Trophoblast cell (in vitro differentiated cells and primary cell): ENCODE results near the gene MYL9.

ENCODE experiments used
- DNase-seq, 2 donors: peaks; one replicate each; pipeline ENCODE4 v3.0.0-alpha.2; 2016
- H2AFZ ChIP-seq: 2 replicates; pipeline ENCODE4 v1.6.1; 2013; ENCODE audit warnings: low read length, moderate library complexity, mild to moderate bottlenecking; ENCODE audit not compliant: insufficient read depth, poor library complexity
- H2AK5ac ChIP-seq: 2 replicates; pipeline ENCODE4 v1.6.1; 2013; ENCODE audit warnings: mild to moderate bottlenecking, low read length
- H2BK120ac ChIP-seq: 2 replicates; pipeline ENCODE4 v1.6.1; 2013; ENCODE audit warnings: low read length, mild to moderate bottlenecking, moderate library complexity; ENCODE audit not compliant: insufficient read depth, poor library complexity
- H2BK12ac ChIP-seq: 2 replicates; pipeline ENCODE4 v1.6.1; 2013; ENCODE audit warnings: mild to moderate bottlenecking, low read length, moderate library complexity
- H2BK5ac ChIP-seq: 2 replicates; pipeline ENCODE4 v1.6.1; 2013; ENCODE audit warnings: low read length, low read depth, moderate library complexity, mild to moderate bottlenecking; ENCODE audit not compliant: poor library complexity
- H3K14ac ChIP-seq: 2 replicates; pipeline ENCODE4 v1.6.1; 2013; ENCODE audit warnings: mild to moderate bottlenecking, low read length
- H3K18ac ChIP-seq: 2 replicates; pipeline ENCODE4 v1.6.1; 2013; ENCODE audit warnings: mild to moderate bottlenecking, low read length
- H3K23ac ChIP-seq: 2 replicates; pipeline ENCODE4 v1.6.1; 2013; ENCODE audit warnings: low read length
- H3K27ac ChIP-seq: 2 replicates; pipeline ENCODE4 v1.5.1; 2013; ENCODE audit warnings: low read depth, mild to moderate bottlenecking, inconsistent platforms, low read length, moderate library complexity
- H3K27me3 ChIP-seq: 2 replicates; pipeline ENCODE4 v1.6.1; 2013; ENCODE audit warnings: inconsistent platforms, mild to moderate bottlenecking, low read length, moderate library complexity; ENCODE audit not compliant: insufficient read depth
- H3K36me3 ChIP-seq, 2 experiments: 1 replicate in 1 of 2; 2 replicates in 1 of 2; pipeline ENCODE4 v1.6.1; 2013; ENCODE audit warnings: low read length in 2 of 2, mild to moderate bottlenecking in 2 of 2, moderate library complexity in 1 of 2; ENCODE audit not compliant: insufficient read depth in 2 of 2, control insufficient read depth in 1 of 2
- H3K4ac ChIP-seq: 2 replicates; pipeline ENCODE4 v1.6.1; 2013; ENCODE audit warnings: low read depth, mild to moderate bottlenecking, low read length, moderate library complexity
- H3K4me1 ChIP-seq, 2 experiments: 1 replicate in 1 of 2; 2 replicates in 1 of 2; pipeline ENCODE4 v1.6.1; 2013; ENCODE audit warnings: low read length in 2 of 2, mild to moderate bottlenecking in 2 of 2, moderate library complexity in 1 of 2; ENCODE audit not compliant: insufficient read depth in 2 of 2, control insufficient read depth in 1 of 2
- H3K4me2 ChIP-seq: 2 replicates; pipeline ENCODE4 v1.6.1; 2013; ENCODE audit warnings: inconsistent platforms, mild to moderate bottlenecking, low read length, moderate library complexity
- H3K4me3 ChIP-seq: 2 replicates; pipeline ENCODE4 v1.5.1; 2013; ENCODE audit warnings: mild to moderate bottlenecking, low read depth, low read length, inconsistent platforms
- H3K79me1 ChIP-seq: one replicate; pipeline ENCODE4 v1.6.1; 2013; ENCODE audit warnings: low read length
- H3K79me2 ChIP-seq: 2 replicates; pipeline ENCODE4 v1.6.1; 2013; ENCODE audit warnings: low read length, mild to moderate bottlenecking; ENCODE audit not compliant: control insufficient read depth, insufficient read depth, poor library complexity
- H3K9ac ChIP-seq: 2 replicates; pipeline ENCODE4 v1.6.1; 2013; ENCODE audit warnings: mild to moderate bottlenecking, low read length
- H3K9me3 ChIP-seq: 2 replicates; pipeline ENCODE4 v1.6.1; 2013; ENCODE audit warnings: low read depth, mild to moderate bottlenecking, control low read depth, inconsistent platforms, low read length; ENCODE audit not compliant: insufficient read depth
- H4K12ac ChIP-seq: 2 replicates; pipeline ENCODE4 v1.6.1; 2013; ENCODE audit warnings: low read depth, mild to moderate bottlenecking, low read length, moderate library complexity
- H4K8ac ChIP-seq: 2 replicates; pipeline ENCODE4 v1.6.1; 2013; ENCODE audit warnings: low read depth, mild to moderate bottlenecking, low read length, moderate library complexity
- H4K91ac ChIP-seq: one replicate; pipeline ENCODE4 v1.6.1; 2013; ENCODE audit warnings: low read depth, mild to moderate bottlenecking, low read length, moderate library complexity
- WGBS: extraction: QIAGEN DNeasy Blood & Tissue Kit; methylation state at CpG from one replicate; pipeline ENCODE4 v1.1.7; 2013; ENCODE audit warnings: missing lambda C conversion rate; ENCODE audit not compliant: insufficient read length, insufficient coverage; ENCODE audit errors: extremely low coverage; 5-methylcytosine and 5-hydroxymethylcytosine counted together

The MYL9 gene

GRCh38 chr20:36527331-36528125 is 13.8 kb upstream of the MYL9 start:
- WGBS: no CpG with 5 or more reads among the region's 32 CpGs
- Histone ChIP-seq H3K14ac (no peak overlapping the region), H4K91ac (no peak overlapping the region), H3K27ac (no peak overlapping the region), H3K4me1 (no peaks in the 10 kb centered on the region), H2BK12ac (no peak overlapping the region), H3K9ac (no peak overlapping the region), H3K18ac (no peak overlapping the region), H3K4me3 (no peak overlapping the region), H3K9me3 (no peaks in the 10 kb centered on the region), H3K36me3 (peaks cover 60 to 66% of the 10 kb centered on the region in 2 experiments), H2AK5ac (no peak overlapping the region), H3K4ac (no peak overlapping the region), H3K23ac (no peak overlapping the region), H3K27me3 (no peaks in the 10 kb centered on the region), H4K12ac (no peak overlapping the region), H3K4me2 (no peak overlapping the region), H3K79me2 (no peaks in the 10 kb centered on the region), H2AFZ (no peak overlapping the region), H4K8ac (no peak overlapping the region), H2BK120ac (no peak overlapping the region), H2BK5ac (no peak overlapping the region), H3K79me1 (no peaks in the 10 kb centered on the region)
- no peak for DNase-seq

DNA sequence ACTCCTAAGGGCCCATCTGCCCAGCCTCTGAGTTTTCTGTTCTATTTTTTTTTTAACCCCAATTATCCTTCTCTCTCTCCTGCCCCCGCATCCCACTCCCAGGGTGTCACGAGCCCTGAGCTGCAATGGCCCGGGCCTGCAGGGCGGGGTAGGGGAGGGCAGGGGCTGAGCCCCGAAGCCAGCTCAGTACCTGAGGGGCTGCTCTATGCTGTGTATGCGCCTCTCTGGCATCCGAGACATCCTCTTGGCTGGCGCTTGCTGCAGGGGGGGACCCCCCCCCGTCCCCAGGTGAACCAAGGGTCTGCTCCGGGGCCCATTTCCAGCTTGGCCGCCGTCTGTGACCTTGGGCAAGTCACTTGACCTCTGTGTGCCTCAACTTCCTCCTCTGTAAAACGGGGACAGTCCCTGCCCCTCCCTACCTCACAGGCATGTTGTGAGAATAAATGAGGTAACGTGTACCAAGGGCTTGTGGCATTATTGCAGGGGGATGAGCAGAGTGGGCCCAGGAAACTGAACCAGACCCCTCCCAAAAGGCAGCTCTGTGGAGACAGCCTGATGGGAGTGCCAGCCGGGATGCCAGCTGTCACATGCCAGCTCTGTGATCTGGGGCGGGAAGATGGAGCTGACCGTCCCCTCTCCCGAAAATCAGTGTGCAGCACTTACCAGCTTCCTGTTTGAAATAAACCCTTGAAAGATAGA is 13.0 kb upstream of the MYL9 start:
- Histone ChIP-seq H3K14ac (no peak overlapping the region), H3K18ac (no peak overlapping the region), H3K4me3 (no peak overlapping the region), H4K12ac (no peak overlapping the region), H3K36me3 (peaks cover 54 to 61% of the 10 kb centered on the region in 2 experiments), H2AFZ (no peak overlapping the region), H3K23ac (no peak overlapping the region), H3K27ac (no peak overlapping the region), H2BK12ac (no peak overlapping the region), H3K4me2 (no peak overlapping the region), H3K4ac (no peak overlapping the region), H3K9me3 (no peaks in the 10 kb centered on the region), H2BK5ac (no peak overlapping the region), H3K27me3 (no peaks in the 10 kb centered on the region), H3K79me2 (no peaks in the 10 kb centered on the region), H4K8ac (no peak overlapping the region), H2BK120ac (no peak overlapping the region), H2AK5ac (no peak overlapping the region), H3K4me1 (no peaks in the 10 kb centered on the region), H3K79me1 (no peaks in the 10 kb centered on the region), H4K91ac (no peak overlapping the region), H3K9ac (no peak overlapping the region)
- no peak for DNase-seq
- WGBS: no CpG with 5 or more reads among the region's 18 CpGs

GRCh38 chr20:36528875-36529417 is 12.4 kb upstream of the MYL9 start:
- Histone ChIP-seq H3K4me2 (no peak overlapping the region), H2AK5ac (no peak overlapping the region), H4K12ac (no peak overlapping the region), H3K27ac (no peak overlapping the region), H3K18ac (no peak overlapping the region), H3K79me1 (no peaks in the 10 kb centered on the region), H4K91ac (no peak overlapping the region), H3K9me3 (no peaks in the 10 kb centered on the region), H2BK120ac (no peak overlapping the region), H3K14ac (no peak overlapping the region), H3K27me3 (no peaks in the 10 kb centered on the region), H3K36me3 (peaks cover 50 to 56% of the 10 kb centered on the region in 2 experiments), H3K23ac (no peak overlapping the region), H3K79me2 (no peaks in the 10 kb centered on the region), H3K4me3 (no peak overlapping the region), H2BK12ac (no peak overlapping the region), H4K8ac (no peak overlapping the region), H3K9ac (no peak overlapping the region), H3K4ac (no peak overlapping the region), H2BK5ac (no peak overlapping the region), H2AFZ (no peak overlapping the region), H3K4me1 (no peaks in the 10 kb centered on the region)
- DNase-seq: no peak
- WGBS: no CpG with 5 or more reads among the region's 14 CpGs

DNA sequence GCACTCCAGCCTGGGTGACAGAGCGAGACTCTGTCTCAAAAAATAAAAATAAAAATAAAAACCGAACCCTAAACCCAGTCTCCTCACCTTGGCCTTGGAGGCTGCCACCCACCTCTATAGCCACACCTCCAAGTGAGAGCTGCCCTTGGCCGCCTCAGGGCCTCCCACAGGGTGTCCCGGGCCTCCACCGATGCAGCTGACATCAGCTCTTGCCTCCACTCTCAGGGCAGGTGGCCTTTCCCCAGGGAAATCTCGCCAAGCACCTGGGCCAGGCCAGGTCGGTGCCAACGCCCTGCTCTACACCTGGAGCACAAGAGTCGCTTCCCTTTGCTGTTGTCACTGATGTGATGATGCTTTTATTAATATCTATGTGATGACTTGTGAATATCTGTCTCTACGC is 8.9 kb upstream of the MYL9 start:
- Histone ChIP-seq H4K8ac (no peak overlapping the region), H2BK12ac (no peak overlapping the region), H3K27ac (no peak overlapping the region), H3K9me3 (no peaks in the 10 kb centered on the region), H3K14ac (no peak overlapping the region), H2BK120ac (no peak overlapping the region), H3K36me3 (peaks cover 21 to 25% of the 10 kb centered on the region in 2 experiments), H3K9ac (no peak overlapping the region), H3K23ac (no peak overlapping the region), H3K79me2 (no peaks in the 10 kb centered on the region), H3K27me3 (no peaks in the 10 kb centered on the region), H2AK5ac (no peak overlapping the region), H4K12ac (no peak overlapping the region), H3K4me1 (no peaks in the 10 kb centered on the region), H4K91ac (no peak overlapping the region), H3K4ac (no peak overlapping the region), H3K79me1 (no peaks in the 10 kb centered on the region), H3K18ac (no peak overlapping the region), H3K4me2 (no peak overlapping the region), H3K4me3 (no peak overlapping the region), H2BK5ac (no peak overlapping the region), H2AFZ (no peak overlapping the region)
- no CpG with 5 or more reads among the region's 10 CpGs for WGBS
- DNase-seq: no peak
